ENCODE measurements around the gene LRFN2. TPM values are rescaled to one million over a fixed set of nuclear protein-coding genes. Genes with fewer than 3 reads are reported as not detected.

LRFN2 gene
- total RNA-seq (0.12 and 0.33 TPM in 2 replicates), polyA plus RNA-seq (0.47 and 0.54 TPM in 2 replicates)

GRCh38 chr6:40587240-40588069 lies at the start of gene LRFN2:
TSS of gene LRFN2 (minus strand) at chr6:40587364.
- peak within 1 kb of the TSS; percentile 88 for H3K4me3 ChIP-seq
- DNase-seq (ENCODE audit: low spot score), result peak; percentile 90
- no peaks in the 10 kb centered on the region for H4K20me1 ChIP-seq (ENCODE audit: insufficient read depth, poor library complexity, severe bottlenecking)
- no peaks in the 10 kb centered on the region for H3K9me2 ChIP-seq (replicated peaks; ENCODE audit: insufficient read depth)
- no peaks in the 10 kb centered on the region for H3K4me1 ChIP-seq (ENCODE audit: insufficient read depth)
- peaks cover 60% of the 10 kb centered on the region for H3K27me3 ChIP-seq
- peak within 1 kb of the TSS; percentile 85 for H2AFZ ChIP-seq
- no peaks in the 10 kb centered on the region for H3K79me2 ChIP-seq
- H3K36me3 ChIP-seq (replicated peaks; ENCODE audit: insufficient read depth, low read depth), result no peaks in the 10 kb centered on the region
- 2% methylated on average over 68 of the region's 89 CpGs for WGBS (ENCODE audit: low lambda C conversion rate, missing lambda C conversion rate)
- peak within 1 kb of the TSS; percentile 100 for H3K4me2 ChIP-seq
- no peak for TF ChIP-seq EZH2 (IDR thresholded peaks at IDR 0.05; ENCODE audit: borderline replicate concordance)
- TF ChIP-seq, protein P1, sequence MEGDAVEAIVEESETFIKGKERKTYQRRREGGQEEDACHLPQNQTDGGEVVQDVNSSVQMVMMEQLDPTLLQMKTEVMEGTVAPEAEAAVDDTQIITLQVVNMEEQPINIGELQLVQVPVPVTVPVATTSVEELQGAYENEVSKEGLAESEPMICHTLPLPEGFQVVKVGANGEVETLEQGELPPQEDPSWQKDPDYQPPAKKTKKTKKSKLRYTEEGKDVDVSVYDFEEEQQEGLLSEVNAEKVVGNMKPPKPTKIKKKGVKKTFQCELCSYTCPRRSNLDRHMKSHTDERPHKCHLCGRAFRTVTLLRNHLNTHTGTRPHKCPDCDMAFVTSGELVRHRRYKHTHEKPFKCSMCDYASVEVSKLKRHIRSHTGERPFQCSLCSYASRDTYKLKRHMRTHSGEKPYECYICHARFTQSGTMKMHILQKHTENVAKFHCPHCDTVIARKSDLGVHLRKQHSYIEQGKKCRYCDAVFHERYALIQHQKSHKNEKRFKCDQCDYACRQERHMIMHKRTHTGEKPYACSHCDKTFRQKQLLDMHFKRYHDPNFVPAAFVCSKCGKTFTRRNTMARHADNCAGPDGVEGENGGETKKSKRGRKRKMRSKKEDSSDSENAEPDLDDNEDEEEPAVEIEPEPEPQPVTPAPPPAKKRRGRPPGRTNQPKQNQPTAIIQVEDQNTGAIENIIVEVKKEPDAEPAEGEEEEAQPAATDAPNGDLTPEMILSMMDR (IDR thresholded peaks at IDR 0.05; ENCODE audit: poor library complexity), result peak; percentile 54
- H3K9me3 ChIP-seq (ENCODE audit: low read depth), result no peaks in the 10 kb centered on the region
- H3K27ac ChIP-seq, result peak within 1 kb of the TSS; percentile 66

DNA sequence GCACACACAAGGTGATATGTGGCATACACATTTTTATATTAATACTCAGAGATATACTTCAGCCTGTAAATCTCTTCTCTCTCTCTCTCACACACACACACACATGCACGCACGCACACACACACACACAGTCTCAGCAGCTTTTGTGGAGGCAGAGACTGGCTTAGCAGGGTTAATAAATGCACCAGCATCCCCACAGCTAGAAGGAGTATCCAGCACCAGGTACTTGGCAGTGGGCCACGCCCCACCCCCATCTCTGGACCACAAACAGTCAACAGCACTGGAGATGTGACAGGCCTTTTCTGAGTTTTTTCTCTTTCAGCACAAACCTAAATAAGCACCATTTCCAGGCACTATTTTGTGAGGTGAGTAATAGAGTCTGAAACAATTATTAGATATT lies 47.3 kb upstream of the LRFN2 start:
- 88% methylated on average over 3 of the region's 3 CpGs for WGBS (ENCODE audit: low lambda C conversion rate, missing lambda C conversion rate)
- no peak for DNase-seq (ENCODE audit: low spot score)
- H3K27ac ChIP-seq, result no peak overlapping the region
- no peak for TF ChIP-seq EZH2phosphoT487 (IDR thresholded peaks at IDR 0.05; ENCODE audit: low read depth, severe bottlenecking, unreplicated experiment)
- TF ChIP-seq EZH2 (IDR thresholded peaks at IDR 0.05; ENCODE audit: borderline replicate concordance), result no peak
- TF ChIP-seq, protein P1 (IDR thresholded peaks at IDR 0.05; ENCODE audit: poor library complexity), result no peak
- no peaks in the 10 kb centered on the region for H3K9me2 ChIP-seq (replicated peaks; ENCODE audit: insufficient read depth)
- H2AFZ ChIP-seq, result no peak overlapping the region
- H3K36me3 ChIP-seq (replicated peaks; ENCODE audit: insufficient read depth, low read depth), result no peaks in the 10 kb centered on the region
- H3K9me3 ChIP-seq (ENCODE audit: low read depth), result no peaks in the 10 kb centered on the region
- H3K4me2 ChIP-seq, result no peak overlapping the region
- no peak overlapping the region for H3K4me3 ChIP-seq
- H4K20me1 ChIP-seq (ENCODE audit: insufficient read depth, poor library complexity, severe bottlenecking), result no peaks in the 10 kb centered on the region
- H3K27me3 ChIP-seq, result no peaks in the 10 kb centered on the region
- H3K79me2 ChIP-seq, result no peaks in the 10 kb centered on the region
- no peaks in the 10 kb centered on the region for H3K4me1 ChIP-seq (ENCODE audit: insufficient read depth)

- Histone ChIP-seq H3K4me3 (no peak overlapping the region), H4K20me1 (ENCODE audit: insufficient read depth, poor library complexity, severe bottlenecking) (no peaks in the 10 kb centered on the region), H3K79me2 (no peaks in the 10 kb centered on the region), H3K9me3 (ENCODE audit: low read depth) (no peaks in the 10 kb centered on the region), H3K9me2 (replicated peaks; ENCODE audit: insufficient read depth) (no peaks in the 10 kb centered on the region), H3K27ac (no peak overlapping the region), H3K27me3 (peaks cover 3% of the 10 kb centered on the region), H2AFZ (no peak overlapping the region), H3K36me3 (replicated peaks; ENCODE audit: insufficient read depth, low read depth) (no peaks in the 10 kb centered on the region), H3K4me1 (ENCODE audit: insufficient read depth) (no peaks in the 10 kb centered on the region), H3K4me2 (no peak overlapping the region)
- 61% methylated on average over 7 of the region's 7 CpGs for WGBS (ENCODE audit: low lambda C conversion rate, missing lambda C conversion rate)
- TF ChIP-seq EZH2 (IDR thresholded peaks at IDR 0.05; ENCODE audit: borderline replicate concordance), result no peak
- TF ChIP-seq, protein P1 (IDR thresholded peaks at IDR 0.05; ENCODE audit: poor library complexity), result no peak
- no peak for DNase-seq (ENCODE audit: low spot score)
Measured at GRCh38 chr6:40631744-40632143, 44.6 kb upstream of the LRFN2 start.

Data from hepatocyte (in vitro differentiated cells).